SK-N-MC (cell line): Measurements from ENCODE around the gene PRELID3B.

Source experiments
- EZH2 ChIP-seq: fragments of 200-600 bp; sonication (generic); IDR thresholded peaks from one replicate; pipeline ENCODE4 v1.6.1; 2017; ENCODE audit warnings: antibody characterized with exemption
- FOXP2 ChIP-seq: optimal IDR thresholded peaks from 2 replicates; pipeline ENCODE3; 2011; ENCODE audit warnings: mild to moderate bottlenecking, moderate library complexity; ENCODE audit not compliant: insufficient read depth; ENCODE audit errors: extremely low read length, control extremely low read depth
- POLR2AphosphoS5 ChIP-seq: IDR thresholded peaks from 2 replicates; pipeline ENCODE4 v1.6.1; 2012; ENCODE audit warnings: mild to moderate bottlenecking, low read depth, low read length, borderline replicate concordance

GRCh38 chr20:59039233-59039632 is 3.4 kb downstream of the PRELID3B start:
- no peak for TF ChIP-seq EZH2
- TF ChIP-seq FOXP2, result no peak
- TF ChIP-seq POLR2AphosphoS5, result no peak
